GOT3 (cell line): ENCODE data around the gene LANCL1.

Source experiments
- DNase-seq: peaks from one replicate; lab custom pipeline; 2025; ENCODE audit warnings: mixed read lengths; lab: John Stamatoyannopoulos, UW

Gene LANCL1, protein sequence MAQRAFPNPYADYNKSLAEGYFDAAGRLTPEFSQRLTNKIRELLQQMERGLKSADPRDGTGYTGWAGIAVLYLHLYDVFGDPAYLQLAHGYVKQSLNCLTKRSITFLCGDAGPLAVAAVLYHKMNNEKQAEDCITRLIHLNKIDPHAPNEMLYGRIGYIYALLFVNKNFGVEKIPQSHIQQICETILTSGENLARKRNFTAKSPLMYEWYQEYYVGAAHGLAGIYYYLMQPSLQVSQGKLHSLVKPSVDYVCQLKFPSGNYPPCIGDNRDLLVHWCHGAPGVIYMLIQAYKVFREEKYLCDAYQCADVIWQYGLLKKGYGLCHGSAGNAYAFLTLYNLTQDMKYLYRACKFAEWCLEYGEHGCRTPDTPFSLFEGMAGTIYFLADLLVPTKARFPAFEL

GRCh38 chr2:210476194-210477128 is at the start of gene LANCL1:
Gene LANCL1 (minus strand): TSS chr2:210476759. CDS start chr2:210476396, 363 bp downstream.
- peak; percentile 53 for DNase-seq

DNA sequence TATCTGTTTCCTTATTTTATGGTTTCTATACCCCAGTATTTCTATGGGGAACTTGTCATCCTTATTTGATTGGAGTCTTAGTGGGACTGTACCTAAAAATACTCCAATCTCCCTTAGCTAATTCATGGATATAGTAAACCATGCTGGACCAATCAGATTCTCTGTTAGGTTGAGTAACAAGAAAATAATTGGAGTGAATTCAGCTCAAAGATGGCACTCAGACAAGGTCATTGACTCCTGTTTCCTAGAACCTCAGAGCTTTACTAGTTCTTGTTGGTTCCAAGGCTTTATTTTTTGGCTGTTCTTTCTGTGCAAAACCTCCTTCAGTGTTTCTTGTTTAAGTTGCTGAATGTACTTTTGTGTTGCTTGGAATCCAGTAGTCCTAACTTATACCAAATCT is 48.0 kb upstream of the LANCL1 start:
- no peak for DNase-seq

DNA sequence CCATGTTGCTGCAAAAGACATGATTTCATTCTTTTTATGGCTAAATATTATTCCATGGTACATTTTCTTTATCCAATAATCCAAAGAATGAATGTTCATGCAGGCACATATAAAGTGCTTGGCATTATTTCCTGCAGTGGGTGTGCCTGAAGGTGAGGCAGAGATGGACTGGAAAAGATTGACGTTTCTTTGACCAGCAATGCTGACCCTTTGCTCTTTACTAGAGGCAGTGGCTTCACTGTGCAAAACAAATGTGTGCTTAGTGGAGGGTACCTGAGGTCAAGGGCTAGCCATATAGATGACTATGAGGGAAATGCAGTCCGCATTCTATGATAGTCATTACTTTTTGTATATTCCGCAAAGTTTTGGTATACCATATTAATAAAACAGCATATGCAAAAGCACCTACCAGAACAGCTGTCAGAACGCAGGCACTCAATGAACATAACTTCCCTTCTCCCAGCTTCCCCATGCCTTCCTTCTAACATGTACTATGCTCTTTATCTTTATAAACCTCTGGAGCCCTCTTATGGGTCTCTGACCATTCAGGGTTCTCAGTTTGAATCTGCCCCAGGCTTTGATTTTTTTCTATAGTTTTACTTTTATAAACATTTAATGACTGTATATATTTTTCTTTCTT is 47.2 kb upstream of the LANCL1 start:
- no peak for DNase-seq

- no peak for DNase-seq
These were observed 45.8 kb upstream of the LANCL1 start for GRCh38 chr2:210522399-210522798.

GRCh38 chr2:210519594-210519993 is 43.0 kb upstream of the LANCL1 start:
- DNase-seq, result no peak

DNA sequence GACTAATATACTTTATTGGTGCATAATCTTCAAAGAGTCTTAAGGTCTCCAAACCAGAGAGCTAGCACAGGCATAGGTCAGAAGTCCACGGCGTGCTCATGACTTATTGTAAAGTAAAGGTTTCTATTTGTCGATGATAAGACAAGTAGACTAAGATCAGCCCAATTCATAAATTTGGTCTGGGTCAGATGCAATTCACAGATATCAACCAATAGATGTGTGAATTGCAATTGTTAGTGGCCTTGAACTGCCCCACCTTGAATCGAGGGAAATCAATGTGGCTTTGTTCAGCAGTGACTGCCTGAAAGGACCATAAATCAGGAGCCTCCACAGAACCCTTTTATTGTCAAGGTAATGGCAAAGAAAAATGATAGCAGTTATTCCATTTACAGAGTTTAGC is 40.7 kb upstream of the LANCL1 start:
- DNase-seq, result no peak

DNA sequence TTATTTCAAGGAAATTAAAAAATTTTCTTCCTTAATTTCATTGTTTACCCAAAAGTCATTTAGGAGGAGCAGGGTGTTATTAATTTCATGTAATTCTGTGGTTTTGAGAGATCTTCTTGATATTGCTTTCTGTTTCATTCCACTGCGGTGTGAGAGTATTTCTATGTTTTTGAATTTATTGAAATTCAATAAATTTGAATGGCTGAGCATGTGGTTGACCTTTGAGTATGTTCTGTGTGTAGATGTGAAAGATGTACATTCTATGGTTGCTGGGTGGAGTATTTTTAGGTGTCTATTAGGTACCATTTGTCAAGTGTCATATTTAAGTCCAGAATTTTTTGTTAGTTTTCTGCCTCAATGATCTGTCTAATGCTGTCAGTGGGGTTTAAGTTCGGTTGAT is 39.4 kb upstream of the LANCL1 start:
- no peak for DNase-seq

DNA sequence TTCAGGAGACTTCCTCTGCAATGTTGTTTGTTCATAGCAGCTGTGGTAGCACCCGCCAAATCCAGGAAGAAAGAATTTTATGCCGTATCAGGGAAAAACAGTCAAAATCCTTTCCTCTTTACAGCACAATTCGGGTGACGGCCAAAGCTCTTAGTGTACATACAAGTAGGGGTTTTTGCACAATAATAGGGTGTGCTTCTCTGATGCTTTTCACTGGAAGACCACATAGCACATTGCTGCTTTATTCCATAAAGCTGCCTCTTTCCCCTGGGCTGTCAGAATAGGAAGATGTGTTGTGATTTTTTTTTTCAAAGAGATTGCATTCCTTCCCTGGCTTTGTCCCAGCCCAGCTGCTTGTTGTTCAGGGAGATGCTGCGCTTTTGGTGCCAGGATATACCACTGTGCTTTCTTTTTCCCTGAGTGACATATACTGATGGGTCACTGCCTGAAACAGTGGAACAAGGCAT is 27.2 kb upstream of the LANCL1 start:
- DNase-seq, result no peak

DNA sequence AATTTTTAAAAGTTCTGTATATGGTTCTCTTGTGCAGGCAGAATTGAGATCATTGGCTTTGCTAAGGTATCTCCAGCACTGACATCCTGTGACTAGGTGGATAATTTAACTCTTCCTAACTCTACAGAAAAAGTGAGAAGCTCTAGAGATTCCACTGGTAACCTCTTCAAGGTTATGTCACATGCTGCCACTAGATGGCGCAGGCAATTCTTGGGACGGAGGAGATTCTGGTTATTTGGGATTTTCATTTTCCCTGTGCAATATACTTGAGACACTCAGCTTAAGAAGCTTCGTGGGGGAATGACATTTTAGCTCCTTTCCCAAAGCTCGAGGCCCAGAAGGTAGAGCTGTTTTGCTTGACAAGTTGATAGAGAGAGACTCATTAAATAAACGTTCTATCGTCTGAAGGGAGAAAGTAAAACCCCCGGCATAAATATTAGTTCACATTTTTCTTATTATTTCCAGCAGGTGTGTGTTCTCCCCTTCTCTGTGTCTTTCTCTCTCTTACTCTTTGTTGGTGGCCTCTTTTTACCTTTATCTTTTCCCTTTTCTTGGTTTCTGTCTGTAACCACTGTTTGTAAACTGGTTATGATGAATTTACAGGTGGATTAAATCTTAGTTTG is 26.6 kb upstream of the LANCL1 start:
- DNase-seq, result no peak

DNA sequence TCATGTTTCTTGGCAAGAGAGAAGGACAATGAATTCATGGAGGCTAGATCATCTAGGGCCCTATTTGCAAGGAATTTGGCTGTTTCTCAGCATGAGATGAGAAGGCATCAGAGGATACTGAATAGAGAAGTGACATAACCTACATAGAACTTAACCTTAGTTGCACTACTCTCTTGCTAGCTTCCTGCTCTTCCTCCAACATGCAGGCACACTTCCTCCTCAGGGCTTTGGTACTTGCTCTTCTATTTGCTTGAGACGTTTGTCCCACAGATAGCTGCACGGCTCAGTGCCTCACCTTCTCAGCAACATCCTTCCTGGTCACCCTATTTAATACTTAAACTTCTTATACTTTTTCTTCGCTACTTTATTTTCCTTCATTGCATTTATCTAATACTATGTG is 20.0 kb upstream of the LANCL1 start:
- DNase-seq, result no peak

- DNase-seq, result no peak
These were observed 17.0 kb upstream of the LANCL1 start for GRCh38 chr2:210493528-210493927.

GRCh38 chr2:210481601-210482175 is 5.1 kb upstream of the LANCL1 start:
- DNase-seq, result no peak

- no peak for DNase-seq
These were observed 4.2 kb upstream of the LANCL1 start for GRCh38 chr2:210480764-210481163.

GRCh38 chr2:210480079-210480478 is 3.5 kb upstream of the LANCL1 start:
- no peak for DNase-seq

DNA sequence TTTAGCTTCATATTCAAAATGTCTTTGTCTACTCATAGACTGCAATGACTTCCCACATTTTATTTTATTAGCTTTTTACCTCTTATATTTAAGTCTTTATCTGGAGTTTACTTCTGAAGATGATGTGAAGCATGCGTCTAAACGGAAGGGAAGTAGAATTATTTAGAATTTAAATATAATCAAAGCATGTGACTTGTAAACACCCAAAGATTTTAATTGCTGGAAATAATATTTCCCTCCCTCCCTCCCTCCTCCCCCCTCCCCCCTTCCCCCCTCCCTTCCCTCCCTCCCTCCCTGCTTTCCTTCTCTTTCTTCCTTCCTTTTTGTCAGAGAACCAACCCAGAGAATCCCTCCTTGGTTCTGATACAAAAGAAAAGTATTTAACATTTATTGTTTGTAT is 2.1 kb upstream of the LANCL1 start:
- DNase-seq, result no peak

DNA sequence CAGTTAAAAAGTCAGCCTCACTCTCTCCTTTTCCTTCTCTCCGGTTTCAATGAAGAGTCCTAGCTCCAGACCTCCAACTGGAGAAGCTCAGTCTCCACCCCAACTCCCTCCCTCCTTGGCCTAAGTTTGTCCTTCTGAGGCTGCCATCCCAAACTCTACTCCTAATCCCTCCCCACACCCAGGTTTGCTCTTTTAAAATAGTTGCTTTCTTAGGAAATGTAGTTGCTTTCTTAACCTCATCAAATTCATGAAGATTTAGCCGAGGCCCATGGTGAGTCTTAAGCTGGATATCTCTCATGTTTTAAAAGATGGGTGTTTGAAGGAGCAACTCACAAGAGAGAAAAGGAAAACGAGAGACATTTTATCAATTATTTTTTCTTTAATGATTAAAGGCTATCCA is 937 bp upstream of the LANCL1 start:
- no peak for DNase-seq

DNA sequence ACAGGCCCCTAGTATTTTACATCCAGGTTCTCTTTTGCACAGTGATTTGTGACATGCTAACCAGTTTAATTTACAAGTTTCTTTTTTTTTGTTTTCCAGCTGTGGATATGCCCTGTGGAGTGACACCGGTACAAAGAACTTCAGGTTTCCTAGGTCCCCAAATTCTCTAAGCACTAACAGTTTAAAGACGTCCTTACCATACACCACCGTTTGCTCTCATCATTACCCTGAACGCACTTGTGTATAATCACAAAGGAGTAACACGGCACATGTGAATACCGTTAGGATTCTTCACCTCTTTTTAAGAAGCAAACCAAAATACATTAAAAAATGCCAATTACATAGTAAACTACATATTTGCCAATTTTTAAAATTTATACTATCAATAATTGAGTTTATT is 853 bp downstream of the LANCL1 start:
- no peak for DNase-seq

- DNase-seq, result no peak
These were observed 1.8 kb downstream of the LANCL1 start for GRCh38 chr2:210474776-210475175.

- DNase-seq, result no peak
These were observed 15.2 kb downstream of the LANCL1 start for GRCh38 chr2:210461401-210461800.

DNA sequence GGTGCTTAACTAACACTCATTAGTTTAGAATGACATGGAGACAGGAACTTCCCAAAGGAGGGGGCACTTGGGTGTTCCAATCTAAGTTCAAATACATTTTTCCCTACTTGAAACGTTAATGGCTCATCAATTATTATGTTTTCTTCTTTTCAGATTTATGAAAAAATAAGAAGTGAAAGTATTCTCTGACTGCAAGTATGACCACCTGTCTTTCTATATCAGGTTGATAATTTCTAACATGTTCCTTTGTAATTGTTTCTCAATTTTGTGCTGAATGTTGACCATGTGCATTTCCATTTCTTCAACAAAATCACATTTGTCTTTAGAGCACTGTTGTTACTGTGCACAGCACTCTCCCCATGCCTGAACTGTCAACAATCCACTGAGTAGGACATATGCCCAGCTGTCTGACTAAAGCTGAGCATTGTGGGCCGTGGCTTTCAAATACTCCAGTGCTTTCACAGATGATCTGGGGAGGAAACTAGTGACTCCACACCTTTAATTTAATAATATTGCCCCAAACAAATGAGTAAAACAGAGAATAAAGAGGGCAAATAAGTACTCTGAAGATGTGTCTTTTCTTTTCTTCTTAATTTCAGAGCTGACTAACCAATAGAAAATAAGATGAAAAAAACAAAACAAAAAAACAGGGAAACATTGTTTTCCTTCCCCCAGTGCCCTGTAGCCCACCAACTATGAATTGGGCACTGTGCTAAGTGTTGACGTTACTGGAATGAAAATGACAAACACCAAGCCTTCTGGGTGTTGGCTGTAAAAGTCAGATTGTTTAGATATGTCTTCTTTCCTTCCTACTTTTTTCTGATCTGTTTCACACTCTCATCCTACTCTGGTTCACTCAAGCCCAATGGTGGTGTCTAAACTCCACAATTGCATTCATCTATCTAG is 16.0 kb downstream of the LANCL1 start:
- no peak for DNase-seq

- DNase-seq, result no peak
These were observed 16.7 kb downstream of the LANCL1 start for GRCh38 chr2:210459880-210460279.
